ENCODE results near the gene SETD5. TPM values are rescaled to one million over a fixed set of nuclear protein-coding genes. Genes with fewer than 3 reads are reported as not detected.

Gene SETD5
- total and polyA plus RNA-seq, 2 of the 4 experiments (the other 2 are of a cell fraction) = 42.7 to 62.9 TPM

DNA sequence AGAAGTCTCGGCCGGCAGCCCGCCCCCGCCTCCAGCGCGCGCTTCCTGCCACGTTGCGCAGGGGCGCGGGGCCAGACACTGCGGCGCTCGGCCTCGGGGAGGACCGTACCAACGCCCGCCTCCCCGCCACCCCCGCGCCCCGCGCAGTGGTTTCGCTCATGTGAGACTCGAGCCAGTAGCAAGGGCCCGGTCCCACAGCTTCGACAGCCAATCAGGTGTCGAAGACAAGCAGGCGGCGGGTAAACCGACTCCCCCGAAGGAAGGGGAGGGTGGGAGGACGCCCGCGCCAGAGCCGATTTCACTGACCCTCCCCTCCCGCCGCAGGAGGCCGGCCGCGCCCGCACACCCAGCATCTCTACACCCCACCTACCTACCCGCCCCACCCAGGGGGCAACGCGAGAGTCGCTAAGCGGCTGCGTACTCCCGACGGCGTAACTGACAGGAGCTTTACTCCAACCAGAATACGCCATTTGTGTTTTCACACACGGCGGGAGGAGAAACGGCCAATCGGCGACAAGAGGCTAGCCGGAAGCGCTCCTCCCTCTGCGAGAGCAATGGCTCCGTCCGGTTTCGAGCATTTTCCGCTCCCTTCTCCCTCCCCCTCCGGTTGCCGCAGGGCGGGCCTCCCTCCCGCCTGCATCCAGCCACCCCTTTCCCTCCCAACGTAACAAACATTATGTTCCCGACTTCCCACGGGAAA, 633 bp upstream of the SETD5 start (continued):
- TF ChIP-seq SMC3 (IDR thresholded peaks at IDR 0.05; ENCODE audit: low read depth, low read length) = no peak
- TF ChIP-seq MAFK (IDR thresholded peaks at IDR 0.05; ENCODE audit: low read depth, low read length) = no peak
- peak; percentile 98; the same call in 1 of the 2 replicates for TF ChIP-seq POLR2A (IDR thresholded peaks at IDR 0.05; ENCODE audit: low read depth, low read length)

DNA sequence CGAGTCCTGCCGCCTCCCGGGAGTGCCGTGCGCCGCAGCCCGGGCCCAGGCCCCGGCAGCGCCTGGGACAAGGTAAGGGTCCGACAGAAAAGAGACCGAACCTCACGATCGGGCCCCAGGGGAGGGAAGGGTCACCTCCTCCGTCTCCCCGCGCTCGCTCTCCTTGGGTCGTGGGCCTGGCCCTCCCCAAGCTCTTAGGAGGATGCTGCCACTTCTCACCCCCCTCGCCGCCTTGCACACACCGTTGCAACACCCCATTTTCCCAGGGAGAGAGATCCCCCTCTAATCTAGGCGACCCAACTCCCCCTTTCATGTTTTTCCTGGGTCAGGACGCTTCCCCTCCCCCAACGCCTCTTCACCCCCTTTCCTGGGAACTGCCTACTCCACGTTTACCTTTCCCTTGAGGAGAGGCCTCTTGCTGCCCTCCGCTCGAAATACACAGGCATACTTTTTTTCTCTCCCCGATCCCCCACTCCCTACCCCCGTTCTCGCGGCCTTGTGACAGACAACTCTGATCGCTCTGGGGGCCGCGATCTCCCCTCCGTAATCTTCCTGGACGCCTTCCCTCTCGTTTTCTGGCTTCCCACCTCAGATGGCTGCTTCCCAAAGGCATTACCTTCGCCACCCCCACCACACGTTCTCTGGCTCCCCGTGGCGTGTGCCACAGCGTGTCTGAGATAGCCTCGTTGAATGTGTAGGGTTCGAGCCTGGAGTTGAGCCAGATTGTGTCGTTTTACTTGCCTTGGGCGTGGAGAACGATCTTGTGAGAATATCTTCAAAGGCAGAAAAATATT, 688 bp downstream of the SETD5 start:
- peak overlapping the region; percentile 98 for H3K9ac ChIP-seq (ENCODE audit: low read depth, low read length)
- TF ChIP-seq CEBPB (IDR thresholded peaks at IDR 0.05; ENCODE audit: low read depth, low read length) (no peak), RFX5 (IDR thresholded peaks at IDR 0.05; ENCODE audit: low read depth, low read length) (no peak), MXI1 (IDR thresholded peaks at IDR 0.05; ENCODE audit: borderline replicate concordance, low read depth, low read length) (peak; percentile 56; the same call in 1 of the 2 replicates), MAZ (IDR thresholded peaks at IDR 0.05; ENCODE audit: borderline replicate concordance, low read depth, low read length) (peak; percentile 14; the same call in 1 of the 2 replicates), CHD1 (IDR thresholded peaks at IDR 0.05; ENCODE audit: low read depth, low read length) (no peak; the same call in none of the 2 replicates)
- TF ChIP-seq, protein P1, sequence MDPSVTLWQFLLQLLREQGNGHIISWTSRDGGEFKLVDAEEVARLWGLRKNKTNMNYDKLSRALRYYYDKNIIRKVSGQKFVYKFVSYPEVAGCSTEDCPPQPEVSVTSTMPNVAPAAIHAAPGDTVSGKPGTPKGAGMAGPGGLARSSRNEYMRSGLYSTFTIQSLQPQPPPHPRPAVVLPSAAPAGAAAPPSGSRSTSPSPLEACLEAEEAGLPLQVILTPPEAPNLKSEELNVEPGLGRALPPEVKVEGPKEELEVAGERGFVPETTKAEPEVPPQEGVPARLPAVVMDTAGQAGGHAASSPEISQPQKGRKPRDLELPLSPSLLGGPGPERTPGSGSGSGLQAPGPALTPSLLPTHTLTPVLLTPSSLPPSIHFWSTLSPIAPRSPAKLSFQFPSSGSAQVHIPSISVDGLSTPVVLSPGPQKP (IDR thresholded peaks at IDR 0.05; ENCODE audit: borderline replicate concordance, low read depth, low read length) = no peak
- H3K79me1 ChIP-seq (ENCODE audit: low read depth in 1 of 2, low read length in 2 of 2) = peaks cover 0 to 20% of the 10 kb centered on the region in 2 experiments; a peak in 2 of 4 replicates
- DNase-seq (peak; percentile 29), ATAC-seq (ENCODE audit: low read depth) (no peak)
- peak overlapping the region; percentile 69 for H2BK120ac ChIP-seq (ENCODE audit: low read depth, low read length)
- H3K18ac ChIP-seq (ENCODE audit: low read depth, low read length) = peak overlapping the region; percentile 97
- H2AK9ac ChIP-seq (replicated peaks; ENCODE audit: low read depth, low read length, poor library complexity) = peak overlapping the region; percentile 98
- H3K27ac ChIP-seq (ENCODE audit: insufficient read depth, low read length) = peak overlapping the region; percentile 96
- 0% methylated on average over 16 of the region's 47 CpGs; no CpG with 5 or more reads in 1 of the 2 experiments for WGBS, 2 experiments (ENCODE audit: extremely low coverage in 2 of 2, insufficient read length in 1 of 2)
- H4K20me1 ChIP-seq (ENCODE audit: insufficient read depth, low read length) = peaks cover 88% of the 10 kb centered on the region
- H3K4me1 ChIP-seq (ENCODE audit: control insufficient read depth, insufficient read depth, low read length) = peaks cover 7% of the 10 kb centered on the region
- peak overlapping the region; percentile 95 for H3K56ac ChIP-seq (ENCODE audit: extremely low read depth, insufficient read depth, low read length)
- H3K14ac ChIP-seq (replicated peaks; ENCODE audit: low read depth, low read length) = peak overlapping the region; percentile 95
- no peak overlapping the region for H2BK20ac ChIP-seq (ENCODE audit: low read depth, low read length)
- peak overlapping the region; percentile 17; the same call in 2 of the 3 replicates for H2BK15ac ChIP-seq (ENCODE audit: low read depth, low read length)
- no peaks in the 10 kb centered on the region for H3K9me3 ChIP-seq (ENCODE audit: control insufficient read depth, insufficient read depth, low read length)
- intact Hi-C loops (cut with micrococcal nuclease) = loop anchor here (1.0 to 5.0 kb wide), 2 partner anchors 24 to 39 kb away; no protein-coding TSS in a partner anchor
- ChIA-PET POLR2A (ENCODE audit: unreplicated experiment) (interaction anchor here (0.6 to 1.6 kb wide), 2 partner anchors 19 to 794 kb away, joined by 3 to 4 read pairs; no protein-coding TSS in a partner anchor), CTCF (no interaction called here)
- H2AFZ ChIP-seq (replicated peaks; ENCODE audit: low read length, poor library complexity) = peak overlapping the region; percentile 87
- peak overlapping the region; percentile 97 for H4K5ac ChIP-seq (ENCODE audit: low read depth, low read length)
- peak overlapping the region; percentile 97 for H2BK5ac ChIP-seq (ENCODE audit: low read depth, low read length, poor library complexity, severe bottlenecking)
- H3K27me3 ChIP-seq (ENCODE audit: control insufficient read depth, insufficient read depth, low read length) = no peaks in the 10 kb centered on the region
- peak overlapping the region; percentile 90 for H4K91ac ChIP-seq (ENCODE audit: insufficient read depth, low read depth, low read length)
- H3K4me3 ChIP-seq (ENCODE audit: insufficient read depth, low read depth, low read length) = peak overlapping the region; percentile 95
- H3K4ac ChIP-seq (ENCODE audit: low read depth, low read length) = peak overlapping the region; percentile 95
- H2AK5ac ChIP-seq (ENCODE audit: low read depth, low read length) = peak overlapping the region; percentile 99
- H3K36me3 ChIP-seq (ENCODE audit: control insufficient read depth, insufficient read depth, low read length) = peaks cover 9% of the 10 kb centered on the region
- BruUV-seq (replicated peaks) = no TSS peak
- H3K4me2 ChIP-seq (ENCODE audit: low read depth, low read length) = peak overlapping the region; percentile 82
- peaks cover 3% of the 10 kb centered on the region; the same call in 1 of the 2 replicates for H3K9me1 ChIP-seq (ENCODE audit: insufficient read depth, low read length)
- H4K8ac ChIP-seq (ENCODE audit: low read depth in 2 of 2, low read length in 2 of 2) = peak overlapping the region; percentile 86 to 97
- in situ Hi-C loops (cut with MboI; ENCODE audit: low sequenced_read_pairs) = no loop called here
- dilution Hi-C loops (cut with HindIII; ENCODE audit: low sequenced_read_pairs, unreplicated experiment) = no loop called here
- peak overlapping the region; percentile 96 for H3K23ac ChIP-seq (ENCODE audit: low read depth, low read length)

Data from IMR-90 (cell line).